GM18505 (cell line): Measurements from ENCODE around the gene CLPX.
A peak's percentile ranks its signal among the peaks of the same experiment; 100 is the strongest.
"Not testable (repeated sequence)": the region's sequence is repeated elsewhere in the genome, so short reads cannot be mapped to it uniquely, and the experiment has no call there.

Experiments used
- ATAC-seq: cut with Tn5 transposase; IDR thresholded peaks from one replicate; pipeline ENCODE4 v1.9.1; 2021; ENCODE audit not compliant: unreplicated experiment
- POLR2A ChIP-seq: IDR thresholded peaks from 4 replicates; pipeline ENCODE4 v1.6.1; 2011; ENCODE audit warnings: borderline replicate concordance; ENCODE audit not compliant: insufficient read depth, insufficient read length; ENCODE audit errors: extremely low read depth

CLPX gene

GRCh38 chr15:65184868-65185717 lies at the start of gene CLPX:
TSS of gene CLPX (minus strand) at chr15:65185342. CDS start at chr15:65185153, 189 bp downstream.
- TF ChIP-seq POLR2A = peak; percentile 80
- peak; percentile 63 for ATAC-seq

DNA sequence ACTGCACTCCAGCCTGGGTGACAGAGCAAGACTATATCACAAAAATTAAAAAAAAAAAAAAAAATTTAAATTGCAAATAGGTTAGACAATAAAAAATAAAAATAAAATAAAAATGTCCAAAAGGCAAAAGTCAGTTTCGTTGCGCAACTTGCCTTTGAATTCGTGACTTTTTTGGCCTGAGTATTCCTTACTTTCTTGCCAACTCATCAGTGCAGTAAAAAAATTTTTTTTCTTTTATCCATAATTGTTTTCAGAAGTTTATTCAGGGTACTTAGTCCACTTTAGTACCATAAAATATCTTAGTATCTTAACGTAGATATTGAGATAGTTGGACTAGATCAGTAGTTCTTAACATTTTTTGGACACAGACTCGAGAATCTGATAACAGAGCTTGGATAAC lies 48.6 kb upstream of the CLPX start:
- no peak for TF ChIP-seq POLR2A
- ATAC-seq = no peak

DNA sequence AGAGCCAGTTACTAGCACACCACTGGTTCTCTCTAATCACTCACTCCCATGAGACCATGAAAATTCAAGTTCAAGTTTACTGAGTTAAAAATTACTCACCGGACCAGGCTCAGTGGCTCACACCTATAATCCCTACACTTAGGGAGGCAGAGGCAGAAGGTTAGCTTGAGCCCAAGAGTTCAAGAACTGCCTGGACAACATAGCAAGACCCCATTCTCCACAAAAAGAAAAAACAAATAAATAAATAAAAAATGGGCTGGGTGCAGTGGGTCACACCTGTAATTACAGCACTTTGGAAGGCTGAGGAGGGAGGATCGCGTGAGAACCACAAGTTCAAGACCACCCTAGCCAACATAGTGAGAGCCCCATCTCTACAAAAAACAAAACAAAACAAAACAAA lies 47.4 kb upstream of the CLPX start:
- TF ChIP-seq POLR2A = no peak
- no peak for ATAC-seq

- no peak for ATAC-seq
- no peak for TF ChIP-seq POLR2A
Measured at GRCh38 chr15:65231306-65231705, 46.2 kb upstream of the CLPX start.

- ATAC-seq = not testable (repeated sequence)
Measured at GRCh38 chr15:65226901-65227300, 41.8 kb upstream of the CLPX start.

DNA sequence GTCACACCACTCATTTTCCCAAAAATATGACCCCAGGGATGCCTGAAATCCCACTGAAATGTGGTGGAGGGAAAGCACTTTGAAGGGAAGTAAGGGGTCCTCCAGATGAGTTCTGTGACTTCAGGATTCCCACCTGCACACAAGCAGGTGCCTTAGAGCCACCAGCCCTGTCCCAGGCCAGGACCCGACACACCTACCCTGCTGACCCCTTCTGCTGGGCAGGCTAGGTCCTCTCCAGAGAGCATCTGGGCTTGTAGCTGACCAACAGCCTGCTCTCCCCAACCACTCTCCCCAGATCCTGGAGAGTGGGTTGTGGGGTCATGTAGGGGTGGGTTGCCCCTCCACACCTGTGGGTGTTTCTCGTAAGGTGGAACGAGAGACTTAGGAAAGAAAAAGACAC lies 41.1 kb upstream of the CLPX start:
- no peak for ATAC-seq
- no peak for TF ChIP-seq POLR2A

DNA sequence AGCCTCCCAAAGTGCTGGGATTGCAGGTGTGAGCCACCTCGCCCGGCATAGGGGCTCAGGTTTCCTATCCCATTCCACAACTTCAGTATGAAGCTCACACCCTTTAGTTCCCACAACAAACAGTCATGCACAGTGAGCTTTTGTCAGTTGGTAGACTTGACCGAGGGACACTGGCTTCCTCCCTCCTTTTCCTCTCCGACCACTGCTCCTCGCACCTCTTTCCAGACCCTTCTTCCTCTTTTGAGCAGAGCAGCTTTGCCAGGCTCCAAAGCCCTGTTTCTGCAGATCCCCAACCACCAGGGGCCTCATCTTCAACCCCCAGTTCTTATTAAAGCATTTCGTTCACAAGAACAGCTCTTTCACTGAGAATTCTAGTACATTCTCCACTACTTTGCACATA lies 38.9 kb upstream of the CLPX start:
- ATAC-seq = no peak
- no peak for TF ChIP-seq POLR2A

DNA sequence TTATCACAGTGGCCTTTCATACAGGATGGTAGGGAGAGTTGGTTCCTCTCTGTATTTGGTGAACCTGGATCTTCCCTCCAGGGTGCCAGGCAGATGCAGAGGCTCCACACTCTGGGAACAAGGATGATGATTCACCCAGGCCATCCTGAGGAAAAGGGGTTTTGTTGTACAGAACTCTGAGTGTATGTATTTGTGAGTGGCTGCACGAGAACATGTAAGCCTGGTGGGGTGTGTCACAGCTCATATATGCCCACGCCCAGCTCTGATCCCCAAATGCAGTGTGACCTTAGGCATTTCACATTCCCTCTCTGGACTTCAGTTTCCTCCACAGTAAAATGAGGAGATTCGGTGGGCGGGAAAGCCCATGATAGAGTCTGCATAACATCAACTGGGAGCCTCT lies 37.7 kb upstream of the CLPX start:
- ATAC-seq = no peak
- no peak for TF ChIP-seq POLR2A

- no peak for TF ChIP-seq POLR2A
- no peak for ATAC-seq
Measured at GRCh38 chr15:65221697-65222096, 36.6 kb upstream of the CLPX start.

GRCh38 chr15:65219137-65219536 lies 34.0 kb upstream of the CLPX start:
- TF ChIP-seq POLR2A = no peak
- no peak for ATAC-seq

GRCh38 chr15:65217526-65218482 lies 32.7 kb upstream of the CLPX start:
- ATAC-seq = no peak
- TF ChIP-seq POLR2A = no peak

DNA sequence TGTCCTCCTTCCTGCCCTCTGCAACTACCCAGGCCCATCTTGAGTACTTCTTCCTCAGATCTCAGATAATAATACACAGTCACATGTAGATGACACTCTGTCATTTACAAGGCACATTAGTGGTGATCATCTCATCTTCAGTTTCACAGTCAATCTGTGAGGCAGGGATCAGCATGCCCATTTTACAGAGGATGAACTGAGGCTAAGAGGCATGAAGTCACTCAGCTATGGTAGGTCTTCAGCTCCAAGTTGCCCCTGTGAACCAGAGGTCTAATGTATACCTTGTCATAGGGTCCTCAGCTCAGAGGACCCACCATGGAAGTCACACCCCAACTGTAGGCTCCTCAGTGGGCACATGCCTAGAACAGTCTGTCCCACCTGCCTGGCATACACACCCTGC lies 30.4 kb upstream of the CLPX start:
- ATAC-seq = no peak
- no peak for TF ChIP-seq POLR2A

DNA sequence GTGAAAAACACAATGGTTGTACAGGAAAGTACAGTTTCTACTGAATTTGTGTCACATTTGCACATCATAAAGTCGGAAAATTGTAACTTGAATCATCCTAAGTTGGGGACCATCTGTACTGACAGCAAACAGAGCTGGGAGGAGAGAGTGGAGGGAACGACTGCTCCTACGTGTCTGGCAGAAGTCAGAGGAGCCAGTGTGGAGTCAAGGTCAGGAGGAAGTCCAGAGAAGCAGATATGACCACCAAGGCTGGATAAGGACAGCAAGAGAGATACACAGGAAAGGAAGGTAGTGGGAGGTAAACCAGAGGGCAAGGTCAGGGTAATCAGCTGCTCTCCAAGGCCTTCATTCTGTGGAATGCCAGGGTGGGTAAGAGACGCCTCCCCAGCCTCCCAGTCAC lies 28.9 kb upstream of the CLPX start:
- no peak for TF ChIP-seq POLR2A
- no peak for ATAC-seq

- no peak for TF ChIP-seq POLR2A
- no peak for ATAC-seq
Measured at GRCh38 chr15:65213241-65213640, 28.1 kb upstream of the CLPX start.

DNA sequence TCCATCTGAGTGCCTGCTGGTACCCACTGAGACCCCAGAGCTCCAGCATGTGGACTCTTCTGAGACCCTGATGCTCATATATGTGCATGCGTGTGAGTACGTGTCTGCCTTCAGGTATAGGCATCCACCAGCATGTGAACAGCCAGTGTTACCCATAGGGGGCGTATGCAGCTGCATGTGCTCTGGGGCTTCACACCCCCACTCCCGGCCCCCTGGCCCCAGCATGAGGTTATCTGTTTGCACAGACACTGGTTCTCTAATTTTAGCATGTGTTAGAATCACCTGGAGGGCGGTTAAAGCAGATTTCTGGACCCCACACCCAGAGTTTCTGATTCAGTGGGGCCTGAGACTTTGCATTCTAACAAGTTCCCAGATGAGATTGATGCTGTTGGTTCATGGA lies 27.0 kb upstream of the CLPX start:
- ATAC-seq = no peak
- TF ChIP-seq POLR2A = no peak
